ENCODE measurements around the gene ULBP1.

- no peak for TF ChIP-seq CTCF (IDR thresholded peaks at IDR 0.05)
- TF ChIP-seq POLR2A (IDR thresholded peaks at IDR 0.05), result no peak
- TF ChIP-seq POLR2AphosphoS5 (IDR thresholded peaks at IDR 0.05), result no peak
- no peak for TF ChIP-seq EP300 (IDR thresholded peaks at IDR 0.05)
Observed at GRCh38 chr6:149919834-149920225, 43.9 kb upstream of the ULBP1 start.
